HG02884 (cell line): ENCODE measurements around the gene NFIA.

Experiments used
- ATAC-seq: cut with Tn5 transposase; IDR thresholded peaks from one replicate; pipeline ENCODE4 v1.9.1; 2021; ENCODE audit warnings: mild to moderate bottlenecking, moderate library complexity; ENCODE audit not compliant: unreplicated experiment

The NFIA gene

GRCh38 chr1:61285371-61285885 lies 203.1 kb downstream of the NFIA start:
- ATAC-seq: no peak

DNA sequence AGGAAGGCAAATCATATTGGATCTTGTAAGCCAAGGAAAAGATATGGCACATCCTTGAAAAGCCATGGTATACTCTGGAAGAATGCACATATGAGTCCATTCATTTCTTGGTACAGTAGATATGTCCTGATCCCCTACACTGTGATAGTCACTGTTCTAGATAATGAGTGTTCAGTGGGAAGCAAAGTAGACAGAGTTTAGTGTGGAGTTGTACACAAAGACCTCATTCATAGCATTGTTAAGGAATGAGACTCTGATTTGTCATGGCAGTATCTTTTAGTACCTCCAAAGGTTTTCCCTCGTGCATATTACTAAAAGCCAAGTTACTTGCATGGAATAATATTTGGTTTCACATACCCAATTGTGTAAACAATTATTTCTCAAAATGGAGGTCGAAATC lies 204.7 kb downstream of the NFIA start:
- ATAC-seq: no peak

DNA sequence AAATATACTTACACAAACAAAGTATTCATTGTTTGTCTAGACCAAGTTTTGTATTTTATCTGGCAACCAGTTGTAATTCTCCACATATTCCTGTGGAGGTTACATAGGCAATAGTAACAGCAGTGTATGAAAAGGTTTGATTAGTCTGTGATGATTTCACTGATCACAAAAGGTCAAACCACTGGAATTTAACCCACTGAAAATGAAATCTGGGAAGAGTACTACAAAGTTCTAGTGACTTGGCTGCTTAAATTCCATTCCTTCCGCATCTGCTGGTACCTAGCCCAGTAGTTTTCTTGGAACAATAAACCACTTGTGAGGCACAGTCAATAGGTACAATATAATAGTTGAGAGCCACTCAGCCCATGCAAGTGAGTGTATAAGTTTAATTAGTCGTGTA lies 205.4 kb downstream of the NFIA start:
- no peak for ATAC-seq

GRCh38 chr1:61289232-61290098 lies 207.1 kb downstream of the NFIA start:
- no peak for ATAC-seq

DNA sequence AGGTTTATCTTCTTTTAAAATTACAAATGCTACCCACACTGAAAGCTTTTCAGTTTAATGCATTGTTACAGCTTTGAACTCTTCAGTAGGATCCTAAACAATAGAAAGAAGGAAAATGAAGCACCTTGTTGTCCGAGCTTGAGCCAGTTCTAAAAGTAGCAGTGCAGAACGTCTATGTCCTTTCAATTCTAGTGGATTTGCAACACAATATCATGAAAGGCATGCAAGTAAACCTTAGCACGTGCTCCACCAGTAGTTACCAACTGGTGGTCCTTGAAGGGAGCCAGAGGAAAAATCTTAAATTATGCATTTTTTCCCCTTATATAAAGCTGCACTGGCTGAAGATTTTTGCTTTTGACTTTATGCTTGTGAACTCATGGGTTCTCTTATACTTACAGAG lies 208.2 kb downstream of the NFIA start:
- ATAC-seq: no peak

GRCh38 chr1:61293197-61293596 lies 210.8 kb downstream of the NFIA start:
- ATAC-seq: no peak

- ATAC-seq: no peak
These were observed 211.7 kb downstream of the NFIA start for GRCh38 chr1:61293986-61294504.

- ATAC-seq: no peak
These were observed 212.6 kb downstream of the NFIA start for GRCh38 chr1:61294930-61295329.

DNA sequence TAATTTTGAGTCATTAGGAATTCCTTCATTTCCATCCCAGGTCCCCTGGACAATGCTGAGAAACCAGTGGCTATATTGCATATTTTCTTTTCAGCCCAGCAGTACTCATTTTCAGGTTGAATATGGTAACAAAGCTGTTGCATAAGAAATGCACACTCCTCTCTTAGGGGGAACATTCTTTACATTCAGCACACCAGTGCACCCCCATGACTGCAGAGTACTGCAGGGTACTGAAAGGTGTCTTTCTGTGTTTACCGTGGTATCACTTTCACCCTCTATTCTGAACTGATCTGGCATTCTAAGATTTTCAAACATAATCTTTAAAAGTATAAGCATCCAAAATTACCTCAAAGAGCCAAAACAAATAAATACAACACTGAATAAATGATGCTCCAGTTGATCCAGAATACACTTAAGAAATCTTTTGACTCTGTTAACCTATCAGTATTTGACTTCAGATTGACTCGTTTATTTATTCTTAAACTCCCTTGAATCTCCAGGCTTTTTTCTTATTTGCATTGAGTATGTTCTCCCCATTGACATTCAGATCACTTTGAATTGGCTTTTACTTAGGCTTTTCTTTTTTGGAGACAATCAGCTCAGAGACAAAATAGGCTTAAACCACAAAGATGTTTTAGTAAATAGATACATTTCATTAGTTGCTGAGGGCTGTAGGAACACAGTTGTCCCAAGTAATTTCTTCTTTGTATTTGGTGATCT lies 213.6 kb downstream of the NFIA start:
- ATAC-seq: no peak

GRCh38 chr1:61297887-61298286 lies 215.5 kb downstream of the NFIA start:
- ATAC-seq: no peak

DNA sequence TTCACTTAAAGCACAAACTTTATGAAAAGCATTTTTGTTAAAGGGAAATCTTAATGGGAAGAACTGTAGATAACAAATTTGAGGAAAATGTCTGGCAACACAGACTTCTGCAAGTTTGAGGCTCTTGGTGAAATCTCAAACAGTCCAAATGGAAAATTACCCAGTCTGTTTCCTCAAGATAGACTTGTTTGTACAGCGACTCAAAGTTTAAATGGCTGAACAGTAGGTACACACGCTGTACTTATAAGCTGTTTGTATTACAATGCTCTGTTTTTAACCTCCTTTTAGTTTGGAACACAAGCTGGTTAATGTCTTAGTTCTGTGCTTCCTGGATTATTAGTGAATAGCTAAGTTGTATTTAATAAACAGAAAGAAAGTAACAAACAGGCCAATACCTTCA lies 217.1 kb downstream of the NFIA start:
- ATAC-seq: no peak

DNA sequence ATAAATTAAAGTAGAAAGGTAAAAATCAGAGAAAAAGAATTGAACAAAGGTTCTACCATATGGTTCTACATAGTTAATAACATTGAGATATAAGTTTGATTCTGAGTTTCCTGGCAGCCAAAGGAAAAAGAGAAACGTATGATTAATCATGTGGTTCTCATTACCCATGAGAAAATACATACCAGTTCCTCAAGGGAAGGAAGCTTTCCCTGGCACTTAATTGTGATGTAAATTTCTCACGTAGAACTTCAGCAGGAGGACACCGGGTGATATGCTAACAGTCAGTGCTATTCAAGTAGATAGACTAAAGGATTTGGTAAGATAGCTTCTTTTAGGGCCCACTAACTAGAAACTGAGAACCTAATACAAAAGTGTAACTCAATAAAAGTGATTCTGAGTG lies 218.5 kb downstream of the NFIA start:
- no peak for ATAC-seq

DNA sequence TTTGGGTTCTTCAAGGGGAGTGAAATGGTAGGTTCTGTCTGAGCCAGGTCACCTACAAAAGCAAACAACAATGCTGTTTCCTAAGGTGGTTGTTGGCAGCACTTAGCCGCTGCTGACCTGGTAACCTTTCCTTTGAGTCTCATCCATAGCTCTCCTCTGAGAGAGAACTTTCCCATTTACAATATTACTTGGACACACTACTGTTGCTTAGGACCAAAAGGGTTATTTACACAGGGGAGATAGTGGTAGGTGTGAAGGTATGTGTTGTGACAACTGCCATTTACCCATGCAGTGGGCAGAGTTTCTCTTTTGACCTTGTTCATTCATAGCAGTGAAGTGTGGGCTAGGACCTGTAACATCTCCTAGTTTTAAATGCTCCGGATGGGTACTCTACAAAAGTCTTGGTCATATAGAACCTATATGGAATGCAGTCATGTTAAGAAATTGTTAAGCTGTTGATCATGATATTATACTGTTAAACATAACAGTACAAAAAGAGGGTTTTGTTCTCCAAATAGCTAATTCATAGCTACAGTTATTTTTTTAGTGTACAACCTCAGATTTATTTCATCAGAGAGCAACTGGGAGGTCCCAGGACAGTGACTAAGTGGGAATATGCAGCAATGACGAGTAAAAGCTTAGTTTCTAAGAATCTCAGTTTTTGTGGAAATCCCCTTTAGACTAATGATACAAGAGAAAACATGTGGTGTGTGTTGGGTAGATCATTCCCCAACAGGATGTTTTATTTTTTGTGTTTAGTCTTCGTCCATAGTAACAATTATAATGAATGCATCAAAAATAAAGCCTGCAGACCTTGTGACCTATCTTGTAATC lies 219.7 kb downstream of the NFIA start:
- no peak for ATAC-seq

- no peak for ATAC-seq
These were observed 225.2 kb downstream of the NFIA start for GRCh38 chr1:61307422-61308142.

DNA sequence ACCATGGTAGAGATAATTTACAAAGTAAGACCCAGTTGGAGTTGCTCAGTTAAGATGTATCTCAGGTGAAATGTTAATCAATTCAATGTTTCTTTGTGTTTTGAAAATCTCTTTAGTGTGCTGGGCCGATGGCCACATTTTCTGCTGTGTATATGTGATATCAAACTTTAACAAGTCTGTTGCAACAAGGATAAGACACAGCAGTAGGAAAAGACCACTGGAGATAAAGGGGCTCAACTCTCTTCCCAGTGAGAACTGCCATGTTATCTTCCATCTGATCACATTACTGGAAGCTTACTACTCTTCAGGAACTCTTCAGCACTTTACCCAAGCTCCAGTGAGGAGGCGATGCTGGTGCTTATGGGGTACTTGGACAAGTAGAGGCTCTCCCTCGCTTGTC lies 227.7 kb downstream of the NFIA start:
- ATAC-seq: no peak

DNA sequence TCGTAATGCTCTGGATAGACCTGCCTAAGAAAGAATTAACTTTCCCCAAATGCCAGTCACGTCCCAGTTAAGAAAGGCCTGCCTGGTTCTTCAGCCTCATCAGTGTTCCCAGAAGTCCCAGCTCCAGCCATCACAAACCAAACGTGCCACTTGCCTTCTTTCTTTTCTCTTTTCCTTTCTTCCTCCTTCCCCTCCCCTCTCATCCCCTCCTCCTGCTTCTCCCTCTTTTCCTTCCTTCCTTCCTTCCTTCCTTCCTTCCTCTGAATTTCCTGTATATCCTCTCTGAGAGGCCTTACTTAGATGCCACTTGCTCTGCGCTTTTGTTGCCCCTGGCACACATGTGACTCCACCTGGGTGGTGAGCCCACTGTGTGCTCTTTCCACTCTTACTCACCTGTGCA lies 228.2 kb downstream of the NFIA start:
- no peak for ATAC-seq

- ATAC-seq: no peak
These were observed 231.6 kb downstream of the NFIA start for GRCh38 chr1:61313906-61314422.

GRCh38 chr1:61315011-61315410 lies 232.7 kb downstream of the NFIA start:
- ATAC-seq: no peak

DNA sequence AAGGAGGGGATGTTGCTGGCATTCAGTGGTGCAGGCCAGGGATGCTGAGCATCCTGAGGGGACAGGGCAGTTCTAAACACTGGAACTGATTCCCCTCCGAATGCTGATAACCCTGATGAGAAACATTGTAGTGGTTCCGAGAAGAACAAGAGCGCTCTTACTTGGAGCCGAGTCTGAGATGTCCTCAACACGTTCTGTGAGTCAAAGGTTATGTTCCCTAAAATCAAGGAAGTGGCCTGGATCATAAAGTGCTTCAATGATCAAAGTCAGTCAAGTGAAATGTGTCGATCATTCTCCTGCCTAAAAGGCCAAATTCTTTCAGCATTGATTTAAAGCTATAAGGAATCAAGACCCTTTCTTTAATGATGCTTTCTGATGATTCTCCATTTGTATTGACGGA lies 234.1 kb downstream of the NFIA start:
- ATAC-seq: no peak
